Fibroblast of skin of scalp (primary cell): ENCODE measurements around the gene TEC.
A peak's percentile ranks its signal among the peaks of the same experiment; 100 is the strongest.

ENCODE experiments used
- DNase-seq: peaks from one replicate; pipeline ENCODE4 v3.0.0-alpha.2; 2013

TEC gene

DNA sequence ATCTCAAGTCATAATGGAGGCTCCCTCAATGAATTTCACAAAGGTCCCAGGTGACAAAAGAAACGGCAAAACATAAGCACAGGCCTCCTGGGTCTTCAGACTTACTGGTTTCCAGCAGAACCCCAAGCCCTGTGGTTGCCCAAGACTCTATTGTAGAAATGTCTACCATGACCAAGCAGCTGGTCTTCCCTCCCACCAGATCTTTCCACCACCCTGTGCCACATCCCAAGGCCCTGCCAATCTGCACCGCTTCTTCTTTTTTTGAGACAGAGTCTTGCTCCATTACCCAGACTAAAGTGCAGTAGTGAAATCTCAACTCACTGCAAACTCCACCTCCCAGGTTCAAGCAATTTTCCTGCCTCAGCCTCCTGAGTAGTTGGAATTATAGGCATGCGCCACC lies 112.4 kb downstream of the TEC start:
- no peak for DNase-seq

DNA sequence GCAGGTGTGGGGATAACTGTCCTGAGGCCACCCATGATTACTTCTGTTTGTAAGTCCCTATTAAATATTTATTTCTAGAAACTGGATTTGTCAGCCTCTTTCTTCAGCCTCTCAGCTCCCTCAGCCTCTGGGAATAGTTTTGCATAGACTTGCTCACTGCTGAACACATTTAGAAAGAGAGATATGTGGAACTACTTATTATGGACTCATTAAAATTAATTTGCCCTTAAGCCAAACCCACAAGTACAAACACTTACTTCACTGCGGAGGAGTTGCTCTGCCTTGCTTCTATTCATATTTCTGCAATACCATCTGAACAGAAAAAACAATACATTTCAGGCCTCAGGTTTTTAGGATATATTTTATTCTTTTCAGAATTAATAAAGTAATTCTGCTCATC lies 113.2 kb downstream of the TEC start:
- DNase-seq, result no peak

DNA sequence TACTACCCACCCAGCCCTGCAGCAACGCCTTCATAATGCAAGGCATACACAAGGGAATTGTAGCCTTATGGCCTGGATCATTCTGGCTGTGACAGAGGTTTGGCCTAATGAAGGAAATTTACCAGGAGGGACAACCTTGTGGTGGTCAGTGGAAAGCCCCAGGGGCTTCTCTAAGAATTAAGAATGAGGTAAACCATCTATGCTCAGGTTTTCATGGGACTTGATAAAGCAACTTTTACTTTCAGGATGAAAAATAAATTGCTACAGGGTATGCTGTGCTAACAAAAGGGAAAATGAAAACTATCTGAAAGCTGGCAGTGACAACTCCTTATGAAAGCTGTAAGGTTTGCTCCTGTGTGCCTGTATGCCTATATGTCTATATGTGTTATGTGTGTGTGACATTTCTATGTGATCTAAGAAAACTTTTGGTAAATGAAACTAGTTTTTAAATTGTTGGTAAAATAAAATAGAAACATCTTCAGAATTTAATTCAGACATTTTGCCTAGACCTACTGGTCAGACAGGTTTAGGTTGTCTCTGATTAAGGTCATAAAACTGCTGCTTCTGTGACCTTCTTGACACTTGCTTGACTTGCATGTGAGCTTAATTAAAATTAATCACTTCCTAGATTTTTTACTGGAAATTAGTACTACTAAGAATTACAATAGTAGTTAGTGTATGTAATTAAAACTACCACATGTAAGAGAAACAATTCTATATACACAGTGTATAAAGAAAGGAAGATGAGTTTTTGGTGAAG lies 115.7 kb downstream of the TEC start:
- no peak for DNase-seq

DNA sequence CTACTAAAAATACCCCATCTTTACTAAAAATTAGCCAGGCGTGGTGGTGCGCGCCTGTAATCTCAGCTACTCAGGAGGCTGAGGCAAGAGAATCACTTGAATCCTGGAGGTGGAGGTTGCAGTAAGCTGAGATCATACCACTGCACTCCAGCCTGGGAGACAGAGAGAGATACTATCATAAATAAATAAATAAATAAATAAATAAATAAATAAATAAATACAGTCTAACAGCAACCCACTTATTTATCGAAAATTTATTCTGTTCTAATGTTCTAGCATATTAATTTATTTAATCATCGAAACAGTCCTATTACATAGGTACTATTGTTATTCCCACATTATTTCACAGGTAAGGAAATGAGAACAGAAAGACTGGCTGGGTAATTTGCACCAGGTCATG lies 117.4 kb downstream of the TEC start:
- DNase-seq, result no peak

DNA sequence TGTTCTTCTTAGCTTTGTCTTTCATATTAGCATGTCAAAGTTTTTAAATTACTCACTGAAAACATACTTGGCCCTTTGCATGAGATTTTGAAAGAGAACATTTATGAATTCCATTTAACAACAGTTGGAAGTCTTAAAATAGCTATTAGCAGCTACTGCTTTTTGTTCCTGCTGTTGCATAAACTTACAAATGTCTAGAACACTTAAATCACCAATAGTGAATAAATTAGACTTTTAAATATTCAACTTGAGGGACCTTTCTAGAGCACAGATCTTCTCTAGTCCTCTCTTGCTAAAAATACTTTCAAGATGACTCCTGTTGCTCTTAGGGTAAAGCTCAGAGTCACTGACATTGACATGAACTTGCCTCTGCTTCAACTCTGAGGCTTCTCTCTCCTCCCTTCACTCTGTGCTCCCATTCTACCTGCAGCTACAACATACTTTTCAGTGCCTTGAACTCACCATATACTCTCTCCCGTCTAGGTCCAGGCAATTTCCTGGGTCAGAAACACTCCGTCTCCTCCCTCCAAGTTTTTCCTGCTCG lies 119.7 kb downstream of the TEC start:
- DNase-seq, result peak; percentile 8

DNA sequence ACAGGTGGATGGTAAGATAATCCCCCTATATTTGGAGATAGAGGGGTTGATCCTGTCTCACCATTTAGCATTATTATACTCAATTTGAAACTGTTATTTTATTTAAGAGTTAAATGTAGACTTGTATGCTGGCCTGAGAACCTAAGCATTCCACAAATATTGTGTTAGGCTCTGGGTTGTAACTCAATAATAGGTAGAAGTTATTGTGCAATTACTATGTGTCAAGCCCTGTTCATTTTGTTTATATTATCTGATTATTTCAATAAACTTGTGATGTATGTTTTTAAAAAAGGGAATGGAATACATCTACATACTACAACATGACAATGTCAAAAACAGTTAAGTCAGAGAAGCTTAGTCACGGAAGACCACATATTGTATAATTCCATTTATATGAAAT lies 122.0 kb downstream of the TEC start:
- no peak for DNase-seq

DNA sequence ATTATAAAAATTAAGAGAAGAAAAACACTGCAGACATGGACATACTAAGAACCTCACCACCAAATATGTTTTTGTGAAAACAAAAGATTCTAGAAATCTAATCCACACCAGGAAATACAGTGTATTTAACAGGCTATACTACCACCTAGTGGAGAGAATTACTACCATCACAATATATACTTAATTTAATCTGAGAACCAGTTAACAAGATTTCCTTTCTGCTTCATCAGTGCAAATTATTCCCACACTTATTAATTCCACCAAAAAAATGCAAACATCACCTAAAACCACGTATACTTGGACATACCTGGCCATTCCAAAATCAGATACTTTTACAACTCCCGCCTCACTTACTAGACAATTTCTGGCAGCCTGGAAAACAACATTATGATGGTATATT lies 128.6 kb downstream of the TEC start:
- peak; percentile 55 for DNase-seq

DNA sequence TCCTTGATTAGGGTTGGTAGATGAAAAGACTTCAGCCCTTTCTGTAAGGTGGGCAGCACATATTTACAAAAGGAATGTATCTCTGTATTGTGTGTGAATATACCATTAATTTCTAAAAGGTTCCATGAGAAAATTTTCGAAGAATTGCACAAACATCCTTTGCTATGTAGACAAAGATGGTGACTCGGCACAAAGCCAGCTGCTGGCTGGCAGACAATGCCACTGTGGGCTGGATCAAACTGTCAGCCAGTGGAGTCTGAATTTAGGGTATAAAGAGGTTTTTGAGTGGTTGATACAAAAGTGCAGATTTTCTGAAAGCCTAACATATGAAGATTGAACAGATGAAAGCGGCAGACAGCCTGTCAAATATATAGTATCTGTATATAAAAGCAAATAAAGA lies 129.9 kb downstream of the TEC start:
- DNase-seq, result peak; percentile 68

DNA sequence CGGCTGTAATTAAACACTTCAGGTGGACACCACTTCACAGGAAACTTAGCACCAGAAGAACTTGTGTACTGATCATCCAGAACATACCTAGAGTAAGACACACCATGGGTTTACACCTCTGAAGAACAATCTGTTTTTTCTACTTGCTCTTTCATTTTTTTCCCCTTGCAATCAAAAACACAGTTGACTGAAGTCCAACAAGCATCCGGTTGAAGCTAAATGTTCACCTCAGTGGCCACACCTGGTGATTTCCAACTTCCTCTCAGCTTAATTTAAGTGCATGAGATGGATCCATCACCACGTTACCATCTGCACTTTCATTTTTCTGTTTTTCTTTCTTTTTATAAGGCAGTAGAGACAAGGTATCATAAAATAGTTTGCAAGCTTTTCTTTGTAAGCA lies 130.7 kb downstream of the TEC start:
- DNase-seq, result no peak

DNA sequence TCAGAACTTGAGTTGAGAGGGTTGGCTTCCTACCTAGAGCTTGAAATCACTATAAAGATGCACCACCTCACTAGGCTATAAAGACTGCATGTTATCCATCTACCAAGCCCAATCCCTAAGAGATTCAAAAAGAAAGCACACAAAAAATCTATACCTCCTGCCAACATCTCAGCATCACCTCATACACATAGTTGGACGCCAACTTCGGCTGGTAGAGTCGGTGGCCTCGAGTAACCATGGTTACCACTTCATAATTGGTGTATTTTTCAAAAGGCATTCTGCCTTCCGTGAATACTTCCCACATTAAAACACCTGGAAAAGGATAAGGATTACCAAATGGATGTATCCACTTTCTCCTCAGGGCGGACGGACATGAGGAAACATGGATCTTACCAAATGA lies 131.1 kb downstream of the TEC start:
- no peak for DNase-seq

DNA sequence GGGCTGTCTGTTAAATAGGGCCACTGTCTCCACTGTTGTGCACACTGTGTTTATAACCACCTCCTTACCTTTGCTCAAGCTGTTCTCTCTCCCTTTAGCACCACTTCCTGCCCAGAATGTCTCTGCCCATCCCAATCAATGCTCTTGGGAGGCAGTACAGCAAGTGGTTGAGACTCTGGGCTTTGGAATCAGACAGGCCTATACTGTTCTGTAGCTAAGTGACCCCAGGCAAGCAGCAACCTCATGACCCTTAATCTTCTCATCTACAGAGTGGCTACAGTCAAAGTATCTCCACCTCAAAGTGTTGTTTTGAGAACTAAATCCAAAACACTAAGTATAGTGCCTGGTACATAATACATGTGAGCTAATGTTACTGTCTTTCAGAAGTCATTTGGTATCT lies 131.8 kb downstream of the TEC start:
- DNase-seq, result no peak

DNA sequence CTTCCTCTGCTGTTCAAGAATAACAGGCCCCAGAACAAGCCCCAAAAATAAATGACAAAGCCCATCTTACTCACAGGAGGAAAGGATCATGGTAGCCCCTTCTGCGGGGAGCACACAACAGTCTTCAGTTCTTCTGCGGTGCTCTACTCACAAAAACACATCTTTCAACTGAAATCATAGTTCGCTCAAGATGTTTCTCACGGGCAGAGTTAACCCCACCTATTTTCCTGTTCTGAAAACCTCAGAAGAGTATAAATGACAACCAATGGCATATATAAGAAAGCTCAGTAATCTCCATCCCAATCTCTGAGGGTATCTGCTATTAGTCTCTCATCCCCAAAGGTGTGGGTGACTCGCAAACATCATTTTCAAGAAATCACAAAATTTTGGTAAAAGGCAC lies 135.6 kb downstream of the TEC start, which contains the start of gene TXK:
Gene TXK, minus strand, starts transcription at position 170 of the 400 bp plus-strand sequence. Its CDS starts 80 bp downstream, at position 90.
- no peak for DNase-seq

DNA sequence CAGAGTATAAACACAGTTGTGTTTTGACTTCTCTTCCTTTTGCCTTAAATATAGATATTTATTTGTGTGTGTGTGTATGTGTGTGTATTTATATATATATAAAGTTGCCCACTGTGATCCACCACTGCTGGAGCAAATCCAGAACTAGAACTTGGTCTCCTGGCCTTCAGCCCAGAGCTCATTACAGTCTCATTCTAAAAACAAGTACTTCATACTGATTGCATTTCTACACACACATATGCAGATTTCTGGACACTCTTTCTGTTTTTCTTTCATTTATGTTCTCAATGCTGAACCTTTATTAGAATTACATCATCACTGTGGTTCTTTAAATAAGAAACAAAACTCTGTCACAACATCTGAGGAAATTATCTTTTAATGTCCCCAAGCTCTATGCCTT lies 136.0 kb downstream of the TEC start:
- peak; percentile 51 for DNase-seq

DNA sequence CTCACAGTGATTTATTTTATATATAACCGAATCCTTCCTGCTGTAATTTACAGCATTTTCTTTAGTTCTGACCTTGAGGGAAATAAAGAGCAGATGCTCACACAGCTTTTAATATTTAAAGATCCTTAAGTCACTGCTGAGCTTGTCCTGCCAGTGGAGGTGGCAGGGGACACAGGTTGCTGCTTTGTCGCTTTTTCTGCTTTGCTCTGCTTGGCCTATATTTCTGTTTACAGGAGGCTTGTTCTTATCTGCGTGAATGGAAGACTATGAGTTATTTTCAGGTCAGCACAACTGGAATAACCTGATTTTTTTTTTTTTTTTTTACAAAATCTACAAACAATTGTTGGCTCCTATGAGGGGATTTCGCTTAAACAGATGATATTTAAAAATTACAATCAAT lies 137.9 kb downstream of the TEC start:
- DNase-seq, result no peak

DNA sequence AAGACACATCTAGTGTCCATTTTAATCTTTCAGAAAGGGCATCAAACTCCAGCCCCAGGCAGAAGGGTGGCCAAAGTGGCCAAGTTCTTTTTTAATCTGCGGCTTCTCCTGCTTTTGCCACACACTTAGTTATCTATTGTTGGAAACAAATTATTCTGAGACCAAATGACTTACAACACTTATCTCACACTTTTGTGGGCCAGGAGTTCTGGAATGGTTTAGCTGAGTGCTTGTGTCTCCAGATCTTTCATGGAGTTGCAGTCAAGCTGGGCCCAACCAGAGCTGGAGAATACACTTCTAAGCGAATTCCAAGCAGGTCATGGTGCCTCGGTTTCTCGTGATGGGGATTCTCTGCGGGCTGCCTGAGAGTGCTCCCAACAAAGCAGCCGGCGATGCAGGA lies 139.5 kb downstream of the TEC start:
- no peak for DNase-seq

DNA sequence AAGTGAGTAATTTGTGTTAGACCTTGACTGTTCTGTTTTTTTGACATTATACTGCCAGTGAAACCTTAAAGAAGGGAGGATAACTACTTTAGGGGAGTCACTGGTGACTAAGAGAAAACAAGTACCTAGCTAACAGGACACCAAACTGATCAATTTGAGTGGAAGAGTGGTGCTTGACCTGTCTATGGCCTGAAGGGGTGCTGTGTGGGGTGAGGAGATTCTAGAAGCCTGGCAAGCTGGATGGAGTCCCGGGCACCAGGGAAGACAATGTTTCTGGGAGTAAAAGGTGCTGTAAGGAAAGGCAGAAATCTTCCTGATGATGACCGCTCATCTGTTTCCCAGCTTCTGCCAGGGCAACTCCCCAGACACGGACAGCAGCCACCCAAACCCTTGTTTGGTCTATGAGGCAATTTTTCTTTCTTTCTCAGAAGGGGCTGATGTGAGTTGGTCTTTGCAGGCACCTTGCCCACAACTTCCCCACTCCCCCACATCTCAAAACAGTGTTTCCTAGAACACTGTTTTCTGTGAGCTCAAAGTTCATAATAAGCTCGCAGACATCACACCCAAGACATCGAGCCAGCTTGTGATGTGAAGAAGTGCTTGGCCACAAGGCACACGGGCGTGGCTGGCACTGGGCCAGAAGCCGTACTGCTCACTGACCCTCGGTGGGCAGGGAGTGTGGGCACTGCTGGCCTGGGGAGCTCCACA lies 140.2 kb downstream of the TEC start:
- DNase-seq, result no peak

DNA sequence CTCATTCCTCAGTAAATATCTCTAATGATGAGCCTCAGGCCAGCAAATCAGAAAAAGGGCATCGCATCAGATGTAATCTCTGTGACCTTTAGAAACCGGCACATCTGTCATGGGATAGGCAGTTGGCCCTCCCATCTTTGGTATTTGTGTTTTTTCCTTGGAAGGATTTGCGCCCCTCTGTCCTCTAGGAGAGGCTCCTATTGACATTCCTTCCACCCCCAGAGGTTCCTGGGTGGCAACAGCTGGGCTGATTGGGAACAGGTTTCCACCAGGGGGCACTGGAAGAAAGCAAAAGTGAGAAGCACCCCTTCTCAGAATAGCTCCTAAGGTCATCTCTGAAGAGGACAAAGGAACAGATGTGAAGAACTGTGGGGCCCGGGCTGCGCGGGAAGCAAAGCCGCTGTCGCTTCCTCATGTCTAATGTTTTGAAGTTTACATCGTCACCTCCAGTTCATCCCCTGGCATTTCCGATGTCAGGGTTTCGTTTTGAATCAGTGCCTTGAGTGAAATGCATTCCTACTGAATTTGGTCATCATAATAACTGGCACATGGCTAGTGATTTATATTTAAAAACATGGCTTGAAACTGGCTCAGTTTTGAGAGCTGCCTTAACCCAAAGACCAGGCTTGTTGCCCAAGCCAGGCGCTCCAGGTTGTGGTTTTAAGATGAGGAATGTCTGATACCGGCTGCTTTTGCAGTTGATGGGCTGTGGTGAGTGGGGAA lies 141.8 kb downstream of the TEC start:
- peak; percentile 96 for DNase-seq

DNA sequence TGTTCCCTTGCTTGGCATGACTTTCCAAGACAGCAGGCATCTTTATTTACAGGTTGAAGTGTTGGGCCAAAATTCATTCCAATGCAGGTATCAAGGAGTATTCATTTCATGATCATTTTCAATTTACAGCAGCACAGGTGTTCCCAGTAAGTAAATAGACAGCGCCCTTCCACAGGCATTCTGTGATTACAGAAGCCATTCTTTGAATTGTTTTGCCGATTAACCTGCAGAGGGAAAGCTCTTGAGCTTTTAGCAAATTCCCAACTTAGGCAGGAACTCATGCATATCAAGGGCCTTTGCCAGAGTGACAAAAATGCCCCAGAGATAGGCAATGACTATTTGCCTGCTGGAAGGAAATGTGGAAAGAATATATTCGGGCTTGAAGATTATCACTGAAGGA lies 142.4 kb downstream of the TEC start:
- no peak for DNase-seq

DNA sequence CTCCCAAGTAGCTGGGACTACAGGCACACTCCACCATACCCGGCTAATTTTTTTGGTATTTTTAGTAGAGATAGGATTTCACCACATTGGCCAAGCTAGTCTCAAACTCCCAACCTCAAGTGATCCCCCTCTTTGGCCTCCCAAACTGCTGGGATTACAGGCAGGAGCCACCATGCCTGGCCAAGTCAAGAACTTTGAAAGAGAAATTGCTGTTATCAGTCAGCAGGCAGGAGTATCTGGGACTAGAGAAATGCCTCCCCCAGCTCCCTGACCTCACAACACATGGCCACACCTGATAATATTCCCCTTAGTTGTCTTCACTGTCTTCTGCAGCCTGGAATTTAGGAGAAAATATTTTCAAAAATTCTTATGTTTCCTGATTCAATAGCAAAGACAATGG lies 143.0 kb downstream of the TEC start:
- no peak for DNase-seq

DNA sequence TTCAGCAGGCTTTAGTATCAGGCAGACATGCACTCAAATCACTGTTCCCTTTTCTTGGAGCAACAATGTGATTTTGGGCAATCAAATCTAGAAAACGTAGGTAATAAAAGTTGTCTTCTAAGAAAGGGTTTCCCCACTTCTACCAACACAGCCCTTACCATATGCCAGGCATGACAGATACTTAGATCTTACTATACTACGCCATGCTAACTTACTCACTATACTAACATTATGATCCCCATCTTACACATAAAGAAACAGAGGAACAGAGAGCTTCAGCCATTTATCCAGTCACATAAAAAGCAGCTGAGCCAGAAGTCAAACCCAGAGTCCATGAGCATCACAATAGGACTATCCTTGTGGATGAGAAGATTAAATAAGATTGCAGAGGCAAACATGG lies 144.8 kb downstream of the TEC start:
- no peak for DNase-seq

DNA sequence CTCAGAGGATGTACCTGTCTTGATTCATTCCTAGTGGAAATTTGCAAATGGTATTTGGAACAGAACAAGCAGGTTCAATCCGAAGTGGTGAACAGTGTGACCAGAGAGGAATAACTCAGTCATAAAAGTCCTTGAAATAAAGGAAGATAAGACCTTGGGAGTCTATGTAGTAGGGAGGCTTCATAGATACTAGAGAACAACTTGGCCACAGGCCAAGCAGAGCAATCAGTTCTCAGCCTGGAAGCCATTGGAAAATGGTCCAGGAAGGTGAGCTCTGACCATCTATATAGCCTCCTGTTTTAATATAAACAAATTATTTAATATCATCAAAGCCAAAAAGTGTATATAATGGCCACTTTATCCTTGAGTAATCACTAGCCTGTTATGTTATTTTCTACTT lies 146.9 kb downstream of the TEC start:
- DNase-seq, result no peak

DNA sequence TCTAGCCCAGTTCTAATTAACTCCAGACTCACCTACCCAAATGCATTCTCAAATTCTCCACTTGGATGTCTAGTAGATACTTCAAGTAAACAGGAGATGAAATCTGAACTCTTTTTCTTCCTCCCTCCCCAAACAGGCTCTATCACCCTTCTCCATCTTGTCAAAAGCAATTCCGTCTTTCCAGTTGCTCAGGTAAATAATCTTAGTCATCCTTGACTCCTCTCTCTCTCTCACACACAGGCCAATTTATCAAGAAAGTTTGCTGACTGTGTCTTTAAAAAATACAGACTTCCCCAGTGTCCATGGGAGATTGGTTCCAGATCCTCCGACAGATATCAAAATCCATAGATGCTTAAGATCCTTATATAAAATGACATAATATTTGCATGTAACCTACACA lies 148.5 kb downstream of the TEC start:
- no peak for DNase-seq

DNA sequence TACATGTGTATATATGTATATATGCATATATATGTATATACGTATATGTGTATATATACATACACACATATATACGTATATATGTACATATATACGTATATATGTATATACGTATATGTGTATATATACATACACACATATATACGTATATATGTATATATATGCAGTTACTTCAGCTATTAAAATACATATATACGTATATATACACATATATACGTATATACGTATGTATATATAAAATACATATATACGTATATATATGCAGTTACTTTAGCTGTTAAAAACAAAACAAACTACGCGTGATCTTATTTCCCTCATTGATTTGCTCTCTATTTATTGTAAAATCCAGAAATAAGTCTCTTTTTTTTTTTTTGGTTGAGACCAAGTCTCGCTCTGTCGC lies 149.5 kb downstream of the TEC start:
- no peak for DNase-seq
